Measurements from ENCODE around the gene MUC5AC.
"Not testable (repeated sequence)": the region's sequence is repeated elsewhere in the genome, so short reads cannot be mapped to it uniquely, and the experiment has no call there.

MUC5AC gene

GRCh38 chr11:1242751-1243150 lies 85.0 kb downstream of the MUC5AC start:
- not testable (repeated sequence) for DNase-seq

- DNase-seq: not testable (repeated sequence)
These were observed 85.8 kb downstream of the MUC5AC start for GRCh38 chr11:1243521-1243920.

GRCh38 chr11:1244557-1244956 lies 86.8 kb downstream of the MUC5AC start:
- not testable (repeated sequence) for DNase-seq

- DNase-seq: not testable (repeated sequence)
These were observed 88.0 kb downstream of the MUC5AC start for GRCh38 chr11:1245717-1246116.

- not testable (repeated sequence) for DNase-seq
These were observed 88.5 kb downstream of the MUC5AC start for GRCh38 chr11:1246301-1246700.

- DNase-seq: not testable (repeated sequence)
These were observed 89.3 kb downstream of the MUC5AC start for GRCh38 chr11:1247026-1247425.

- DNase-seq: not testable (repeated sequence)
These were observed 91.2 kb downstream of the MUC5AC start for GRCh38 chr11:1248951-1249350.

- DNase-seq: not testable (repeated sequence)
These were observed 92.7 kb downstream of the MUC5AC start for GRCh38 chr11:1250411-1250810.

Measured in midbrain (tissue), 1 donor.